ENCODE data around the gene KRTAP5-10.
"Not testable (repeated sequence)": the region's sequence is repeated elsewhere in the genome, so short reads cannot be mapped to it uniquely, and the experiment has no call there.

KRTAP5-10 gene

DNA sequence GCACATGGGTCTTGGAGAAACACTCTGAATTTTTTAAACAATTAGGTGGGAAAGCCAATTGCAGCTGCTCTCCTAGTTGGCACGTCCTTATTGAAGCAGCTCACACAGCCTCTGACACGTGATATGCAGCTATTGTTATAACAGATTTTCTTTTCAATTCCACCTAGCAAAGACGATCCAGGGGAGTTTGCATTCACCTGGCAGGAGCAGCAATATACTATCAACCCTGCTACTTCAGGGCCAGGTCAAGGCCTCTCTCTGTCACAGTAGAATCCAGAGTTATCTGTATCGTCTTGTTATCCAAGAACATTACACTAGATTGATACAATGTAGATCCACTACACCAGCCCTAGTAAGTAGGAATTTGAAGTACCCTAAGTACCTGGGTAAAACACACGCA, 9.1 kb downstream of the KRTAP5-10 start:
- no peak for DNase-seq

DNA sequence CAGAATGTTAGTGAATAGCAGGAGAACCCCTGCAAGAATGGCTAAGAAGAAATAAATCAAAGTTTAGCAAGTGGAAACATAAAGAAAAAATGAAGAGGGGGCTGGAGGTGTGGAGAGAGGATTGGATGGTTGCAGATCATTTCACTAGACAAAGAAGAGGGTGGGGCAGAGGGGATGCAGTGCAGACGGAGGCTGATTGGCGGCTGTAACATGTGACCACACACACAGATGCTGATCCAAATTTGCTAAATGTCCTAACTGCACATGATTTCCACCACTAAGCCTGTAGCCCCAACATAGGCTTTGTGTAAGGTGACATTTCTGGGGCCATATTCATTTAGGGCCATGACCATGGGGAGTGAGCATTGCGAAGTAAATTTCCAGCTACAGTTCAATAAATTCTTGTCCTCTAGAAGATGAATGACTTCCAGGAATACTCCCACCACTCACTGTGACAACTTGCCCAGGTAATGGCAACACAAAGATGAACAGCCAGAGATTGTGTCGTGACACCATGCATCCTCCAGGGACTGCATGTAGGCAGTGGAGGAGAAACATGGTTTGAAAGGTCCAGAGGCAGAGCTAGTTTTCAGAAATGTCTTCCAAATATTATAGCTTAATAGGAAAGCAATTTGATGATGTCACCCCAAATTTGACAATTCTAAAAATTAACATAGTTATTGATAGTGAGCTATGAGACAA, 10.5 kb downstream of the KRTAP5-10 start:
- no peak for DNase-seq

- not testable (repeated sequence) for DNase-seq
Observed at GRCh38 chr11:71576688-71577465, 11.5 kb downstream of the KRTAP5-10 start.

GRCh38 chr11:71577469-71578004, 12.2 kb downstream of the KRTAP5-10 start:
- DNase-seq: no peak

- DNase-seq: not testable (repeated sequence)
Observed at GRCh38 chr11:71579513-71579912, 14.2 kb downstream of the KRTAP5-10 start.

GRCh38 chr11:71580057-71581003, 15.0 kb downstream of the KRTAP5-10 start:
- DNase-seq: no peak

DNA sequence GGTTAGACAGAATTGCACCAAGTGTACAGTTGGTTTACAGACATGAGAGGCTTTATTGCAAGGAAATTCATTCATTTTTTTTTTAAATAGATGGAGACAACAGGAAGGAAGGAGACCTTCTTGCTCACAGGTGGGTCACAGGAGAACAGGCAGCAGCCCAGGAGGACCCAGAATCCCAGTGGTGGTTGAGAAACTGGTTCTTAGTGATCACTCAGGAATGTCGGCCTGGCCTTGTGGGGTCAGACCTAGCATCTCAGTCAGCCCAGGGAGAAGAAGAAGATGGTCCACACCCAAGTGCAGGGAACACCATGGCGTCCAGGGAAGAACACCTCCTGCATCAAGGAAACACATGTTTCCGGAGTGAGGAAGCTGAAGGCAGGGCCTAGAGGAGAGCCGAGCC, 16.5 kb downstream of the KRTAP5-10 start:
- DNase-seq: no peak

GRCh38 chr11:71582309-71582895, 17.0 kb downstream of the KRTAP5-10 start, which contains the start of gene KRTAP5-11:
TSS of gene KRTAP5-11 (minus strand) at chr11:71582875. CDS start at chr11:71582837, 38 bp downstream.
- no peak for DNase-seq

DNA sequence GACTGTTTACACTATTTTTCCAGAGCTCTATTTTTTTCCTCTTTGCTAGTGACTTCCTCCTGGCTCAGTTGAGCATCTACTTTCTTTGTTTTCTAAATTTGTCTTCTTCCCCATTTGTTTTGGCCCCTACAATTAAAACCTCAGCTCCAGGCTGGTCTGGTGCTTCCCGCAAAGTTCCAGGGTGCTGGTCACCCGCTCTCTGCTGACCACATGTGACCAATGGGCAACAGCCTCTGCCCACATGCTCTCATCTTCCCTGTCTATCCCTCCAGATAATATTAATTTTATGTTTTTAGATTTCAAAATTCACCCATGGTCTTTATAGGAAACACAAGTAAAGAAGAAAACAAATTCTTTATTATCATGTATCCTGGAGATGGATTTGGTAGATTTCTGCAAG, 17.6 kb downstream of the KRTAP5-10 start:
- DNase-seq: not testable (repeated sequence)

DNA sequence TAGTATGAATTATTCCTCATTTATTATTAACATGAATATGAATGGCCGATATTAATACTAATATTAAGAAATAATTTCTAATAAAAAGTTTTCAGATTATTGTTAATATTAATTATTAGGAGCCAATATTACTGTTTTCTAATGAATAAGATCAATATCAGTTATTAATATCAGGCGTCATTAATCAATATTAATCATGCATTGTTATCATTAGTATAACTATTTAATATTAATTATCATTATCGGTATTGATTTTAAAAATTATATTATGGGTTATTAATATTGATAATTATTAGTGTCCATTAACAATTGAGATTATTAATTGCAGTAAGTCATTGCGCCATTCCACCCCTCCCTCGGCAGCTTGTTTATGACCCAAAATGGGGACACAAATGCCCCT, 20.3 kb downstream of the KRTAP5-10 start:
- not testable (repeated sequence) for DNase-seq

DNA sequence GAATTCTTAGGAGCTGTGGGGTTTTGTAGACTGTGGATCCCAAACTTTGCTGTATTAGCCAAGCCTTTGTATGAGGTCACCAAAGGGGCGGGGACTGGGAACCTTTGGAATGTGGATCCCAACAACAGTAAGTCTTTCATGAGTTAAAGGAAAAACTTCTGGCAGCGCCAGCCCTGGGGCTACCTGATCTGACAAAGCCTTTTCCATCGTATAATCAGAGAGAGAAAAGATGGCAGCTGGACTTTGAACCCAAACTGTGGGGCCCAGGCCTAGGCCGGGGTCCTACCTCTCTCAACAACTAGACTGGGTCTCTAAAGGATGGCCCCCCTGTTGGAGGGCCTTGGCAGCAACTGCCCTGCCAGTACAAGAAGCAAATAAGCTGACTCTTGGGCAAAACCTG, 23.0 kb downstream of the KRTAP5-10 start:
- not testable (repeated sequence) for DNase-seq

DNA sequence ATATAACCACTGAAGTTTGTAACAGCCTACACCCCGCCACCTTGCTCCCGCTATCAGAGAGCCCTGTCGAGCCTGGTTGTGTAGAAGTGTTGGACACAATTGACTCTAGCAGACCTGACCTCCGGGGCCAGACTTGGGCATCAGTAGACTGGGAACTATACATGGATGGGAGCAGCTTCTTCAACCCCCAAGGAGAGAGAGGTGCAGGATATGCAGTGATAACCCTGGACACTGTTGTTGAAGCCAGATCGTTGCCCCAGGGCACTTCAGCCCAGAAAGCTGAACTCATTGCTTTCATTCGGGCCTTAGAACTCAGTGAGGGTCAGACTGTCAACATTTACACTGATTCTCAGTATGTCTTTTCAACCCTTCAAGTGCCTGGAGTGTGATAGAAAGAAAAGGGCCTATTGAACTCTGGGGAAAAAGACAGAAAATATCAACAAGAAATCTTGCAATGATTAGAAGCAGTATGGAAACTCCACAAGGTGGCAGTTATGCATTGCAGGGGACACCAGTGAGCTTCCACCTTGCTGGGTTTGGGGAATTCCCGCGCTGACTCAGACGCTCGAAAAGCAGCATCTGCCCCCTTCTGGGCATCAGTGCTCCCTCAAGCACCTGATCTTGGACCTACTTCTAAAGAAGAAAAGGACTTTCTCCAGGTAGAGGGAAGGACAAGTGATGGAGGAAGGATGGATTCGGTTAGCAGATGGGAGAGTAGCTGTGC, 23.6 kb downstream of the KRTAP5-10 start:
- not testable (repeated sequence) for DNase-seq

GRCh38 chr11:71589546-71589920, 24.2 kb downstream of the KRTAP5-10 start:
- DNase-seq: not testable (repeated sequence)

DNA sequence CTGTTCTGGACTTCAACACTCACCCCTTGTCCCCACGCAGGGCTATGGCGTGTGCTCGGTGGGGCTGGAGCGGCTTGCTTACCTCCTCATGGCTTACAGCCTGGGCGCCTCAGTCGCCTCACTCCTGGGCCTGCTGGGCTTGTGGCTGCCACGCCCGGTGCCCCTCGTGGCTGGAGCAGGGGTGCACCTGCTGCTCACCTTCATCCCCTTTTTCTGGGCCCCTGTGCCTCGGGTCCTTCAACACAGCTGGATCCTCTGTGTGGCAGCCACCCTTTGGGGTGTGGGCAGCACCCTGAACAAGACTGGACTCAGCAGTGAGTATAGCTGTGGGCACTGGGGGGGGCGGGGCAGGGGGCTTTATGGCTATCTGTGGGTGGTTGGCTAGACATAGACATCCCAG, 37.9 kb downstream of the KRTAP5-10 start:
- not testable (repeated sequence) for DNase-seq

DNA sequence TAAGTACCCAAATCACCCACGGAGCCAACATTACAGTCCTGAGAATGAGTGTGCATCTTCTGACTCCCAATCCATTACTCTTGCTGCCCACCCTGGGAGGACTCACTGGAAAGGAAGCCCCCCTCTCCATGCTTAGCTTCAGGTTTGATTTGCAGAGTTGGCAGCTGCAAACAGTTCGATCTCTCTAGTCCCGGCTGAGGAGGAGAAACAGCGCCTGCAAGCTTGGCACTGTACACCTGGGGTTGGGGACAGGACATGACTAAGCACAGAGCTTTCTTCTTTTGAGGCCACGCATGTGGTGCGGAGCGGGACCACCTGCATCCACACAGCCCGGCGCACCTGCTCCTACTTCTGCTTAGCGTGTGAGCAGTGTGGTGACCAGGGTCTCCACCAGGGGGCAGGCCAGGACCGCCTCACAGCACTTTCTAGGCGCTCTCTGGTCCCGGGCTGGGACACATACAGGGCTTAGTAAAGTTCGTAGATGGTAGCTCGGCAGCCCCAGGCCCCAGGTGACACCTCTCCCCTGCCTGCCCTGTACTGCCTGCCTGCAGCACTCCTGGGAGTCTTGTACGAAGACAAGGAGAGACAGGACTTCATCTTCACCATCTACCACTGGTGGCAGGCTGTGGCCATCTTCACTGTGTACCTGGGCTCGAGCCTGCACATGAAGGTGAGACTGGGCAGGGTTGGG, 39.6 kb downstream of the KRTAP5-10 start:
- not testable (repeated sequence) for DNase-seq

DNA sequence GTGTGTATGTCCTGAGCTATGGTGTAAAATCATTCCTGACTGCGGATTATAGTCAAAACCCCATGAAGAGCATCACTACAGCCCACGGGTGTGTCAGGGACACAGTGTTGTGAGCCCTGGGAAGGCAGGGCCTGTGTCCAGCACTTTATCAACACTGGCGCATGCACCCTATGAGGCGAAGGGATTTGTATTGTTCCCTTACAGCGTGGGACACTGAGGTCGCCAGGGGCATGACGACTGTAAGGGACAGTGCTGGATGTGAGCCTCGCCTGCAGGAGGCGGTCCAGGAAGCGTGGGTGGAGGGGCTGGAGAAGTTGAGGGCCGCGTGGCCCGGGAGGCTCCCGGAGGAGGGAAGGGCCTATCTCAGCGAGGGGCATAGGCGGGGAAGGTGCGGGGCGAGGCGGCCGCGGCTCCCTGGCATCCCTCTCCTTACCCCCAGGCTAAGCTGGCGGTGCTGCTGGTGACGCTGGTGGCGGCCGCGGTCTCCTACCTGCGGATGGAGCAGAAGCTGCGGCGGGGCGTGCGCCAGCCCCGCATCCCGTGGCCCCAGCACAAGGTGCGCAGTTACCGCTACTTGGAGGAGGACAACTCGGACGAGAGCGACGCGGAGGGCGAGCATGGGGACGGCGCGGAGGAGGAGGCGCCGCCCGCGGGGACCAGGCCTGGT, 41.6 kb downstream of the KRTAP5-10 start:
- not testable (repeated sequence) for DNase-seq

DNA sequence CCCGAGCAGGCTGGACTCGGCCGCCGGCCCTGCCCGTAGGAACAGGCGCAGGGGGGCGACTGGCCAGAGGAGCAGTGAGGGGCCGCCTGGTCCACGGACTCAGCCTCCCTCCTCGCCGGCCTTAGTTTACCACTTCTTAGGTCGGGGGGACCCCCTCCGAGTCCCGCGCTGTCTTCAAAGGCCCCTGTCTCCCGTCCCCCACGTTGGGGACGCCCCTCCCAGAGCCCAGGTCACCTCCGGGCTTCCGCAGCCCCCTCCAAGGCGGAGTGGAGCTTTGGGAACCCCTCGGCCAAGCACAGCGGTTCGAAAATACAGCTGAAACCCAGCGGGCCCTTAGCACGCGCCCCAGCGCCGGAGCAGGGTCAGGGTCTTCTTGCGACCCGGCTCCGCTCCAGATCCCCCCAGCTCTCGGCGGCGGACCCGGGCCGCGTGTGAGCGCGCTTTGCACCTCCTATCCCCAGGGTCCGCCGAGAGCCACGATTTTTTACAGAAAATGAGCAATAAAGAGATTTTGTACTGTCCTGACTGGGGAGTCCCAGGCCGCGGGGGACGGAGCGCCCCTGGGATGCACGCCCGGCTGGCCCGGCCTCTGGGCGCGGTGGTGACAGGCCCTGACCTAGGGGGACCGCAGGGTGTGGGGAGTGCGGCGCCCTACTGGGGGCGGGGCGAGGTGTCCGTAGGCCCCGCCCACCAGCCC, 42.3 kb downstream of the KRTAP5-10 start:
- not testable (repeated sequence) for DNase-seq

DNA sequence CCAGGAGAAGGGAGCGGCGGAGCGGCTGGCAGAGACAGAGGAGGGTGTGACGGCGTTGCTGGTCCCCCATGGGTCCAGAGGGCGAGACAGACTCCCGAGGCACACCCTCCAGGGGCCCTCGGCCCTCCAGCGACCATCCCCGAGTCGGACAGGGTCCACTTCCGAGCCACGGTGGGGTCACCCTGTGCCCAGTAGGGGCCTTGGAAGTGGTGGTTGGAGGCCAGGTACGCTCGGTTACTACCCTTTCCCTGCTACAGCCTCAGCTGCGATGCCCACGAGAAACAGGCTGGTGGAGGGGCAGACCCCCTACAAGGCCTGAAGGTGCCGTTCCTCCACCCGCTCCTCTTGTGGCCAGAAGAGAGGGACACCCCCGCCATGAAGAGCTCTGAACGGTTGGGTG, 42.9 kb downstream of the KRTAP5-10 start:
- not testable (repeated sequence) for DNase-seq

DNA sequence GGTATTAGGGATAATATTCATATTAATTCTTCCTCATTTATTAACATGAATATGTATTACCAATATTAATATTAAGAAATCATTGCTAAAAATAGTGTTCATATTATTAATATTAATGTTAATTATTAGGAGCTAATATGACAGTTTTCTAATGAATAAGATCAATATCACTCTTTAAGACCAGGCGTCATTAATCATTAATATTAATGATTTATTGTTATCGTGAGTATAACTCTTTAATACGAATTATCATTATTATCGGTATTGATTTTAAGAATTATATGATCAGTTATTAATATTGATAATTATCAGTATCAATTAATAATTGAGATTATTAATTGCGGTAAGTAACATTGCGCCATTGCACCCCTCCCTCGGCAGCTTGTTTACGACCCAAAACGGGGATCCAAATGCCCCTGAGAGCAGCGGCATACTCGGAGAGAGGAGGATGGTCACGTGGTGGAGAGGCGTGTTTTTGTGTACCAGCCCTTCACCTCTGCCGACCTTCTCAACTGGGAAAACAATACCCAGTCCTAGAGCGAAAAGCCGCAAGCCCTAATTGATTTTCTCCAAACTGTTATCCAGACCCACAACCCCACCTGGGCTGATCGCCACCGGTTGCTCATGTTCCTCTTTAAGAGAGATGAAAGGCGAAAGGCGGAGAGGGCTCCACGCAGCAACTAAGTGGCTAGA, 46.0 kb downstream of the KRTAP5-10 start:
- not testable (repeated sequence) for DNase-seq

All from T1000 (cell line).